ENCODE results near the gene ADCY1. TPM values are rescaled to one million over a fixed set of nuclear protein-coding genes. Genes with fewer than 3 reads are reported as not detected.

The ADCY1 gene
- total RNA-seq, 2 donors from 2014 or later, result 15.3 to 18.5 TPM

DNA sequence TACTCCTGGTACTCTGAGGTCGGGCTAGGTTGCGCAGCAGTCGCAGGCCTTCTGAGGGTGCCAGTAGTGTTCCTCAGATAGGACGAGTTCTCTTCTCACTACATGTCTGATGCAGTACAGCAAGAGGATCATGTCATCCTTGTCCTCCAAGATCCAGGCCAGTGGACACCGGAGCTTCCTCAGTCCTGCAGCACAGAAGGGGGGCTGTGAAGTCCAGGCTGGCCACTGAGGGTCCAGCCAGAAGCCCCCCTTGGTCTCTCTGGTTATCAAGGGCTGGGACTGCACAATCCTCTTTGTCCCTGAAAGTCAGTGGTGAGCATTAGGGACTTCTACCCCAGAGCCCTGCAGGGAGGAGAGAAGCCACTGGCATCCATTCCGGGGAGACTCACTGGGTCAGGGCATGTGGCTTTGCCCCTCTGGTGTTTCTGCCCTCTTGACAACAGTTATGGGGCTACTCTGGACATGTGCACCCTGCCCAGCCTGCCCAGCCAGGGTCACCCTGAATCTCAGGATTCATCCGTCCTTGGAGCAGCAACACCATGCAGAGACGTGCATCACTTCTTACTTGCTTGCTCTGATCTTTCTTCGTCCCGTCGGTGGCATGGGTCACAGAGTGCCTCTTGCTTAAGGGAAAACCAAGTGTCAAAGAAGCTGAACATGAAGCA lies 125.7 kb downstream of the ADCY1 start:
- H3K27me3 Mint-ChIP-seq (ENCODE audit: insufficient read depth), result no peaks in the 10 kb centered on the region
- TF ChIP-seq, protein P1, sequence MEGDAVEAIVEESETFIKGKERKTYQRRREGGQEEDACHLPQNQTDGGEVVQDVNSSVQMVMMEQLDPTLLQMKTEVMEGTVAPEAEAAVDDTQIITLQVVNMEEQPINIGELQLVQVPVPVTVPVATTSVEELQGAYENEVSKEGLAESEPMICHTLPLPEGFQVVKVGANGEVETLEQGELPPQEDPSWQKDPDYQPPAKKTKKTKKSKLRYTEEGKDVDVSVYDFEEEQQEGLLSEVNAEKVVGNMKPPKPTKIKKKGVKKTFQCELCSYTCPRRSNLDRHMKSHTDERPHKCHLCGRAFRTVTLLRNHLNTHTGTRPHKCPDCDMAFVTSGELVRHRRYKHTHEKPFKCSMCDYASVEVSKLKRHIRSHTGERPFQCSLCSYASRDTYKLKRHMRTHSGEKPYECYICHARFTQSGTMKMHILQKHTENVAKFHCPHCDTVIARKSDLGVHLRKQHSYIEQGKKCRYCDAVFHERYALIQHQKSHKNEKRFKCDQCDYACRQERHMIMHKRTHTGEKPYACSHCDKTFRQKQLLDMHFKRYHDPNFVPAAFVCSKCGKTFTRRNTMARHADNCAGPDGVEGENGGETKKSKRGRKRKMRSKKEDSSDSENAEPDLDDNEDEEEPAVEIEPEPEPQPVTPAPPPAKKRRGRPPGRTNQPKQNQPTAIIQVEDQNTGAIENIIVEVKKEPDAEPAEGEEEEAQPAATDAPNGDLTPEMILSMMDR (conservative IDR thresholded peaks at IDR 0.05), result no peak
- Histone ChIP-seq H3K9ac (ENCODE audit: extremely low read depth, low read length, poor library complexity, severe bottlenecking) (no peak overlapping the region), H3K27ac (ENCODE audit: low read depth, low read length) (no peak overlapping the region), H3K36me3 (ENCODE audit: control insufficient read depth, insufficient read depth, low read length) (no peaks in the 10 kb centered on the region), H3K27me3 (ENCODE audit: control insufficient read depth, insufficient read depth, low read length, poor library complexity, severe bottlenecking) (no peaks in the 10 kb centered on the region), H3K4me3 (ENCODE audit: low read length) (no peak overlapping the region), H3K4me1 (ENCODE audit: control insufficient read depth, insufficient read depth, low read length) (no peaks in the 10 kb centered on the region), H3K9me3 (ENCODE audit: control insufficient read depth, low read length) (no peaks in the 10 kb centered on the region)
- no peaks in the 10 kb centered on the region for H3K9me3 Mint-ChIP-seq
- no peaks in the 10 kb centered on the region for H3K4me1 Mint-ChIP-seq
- peak; percentile 20 for DNase-seq
- H3K36me3 Mint-ChIP-seq (ENCODE audit: low read depth), result no peaks in the 10 kb centered on the region
- H3K27ac Mint-ChIP-seq, result no peak overlapping the region
- WGBS, 2 experiments (ENCODE audit: insufficient coverage in 1 of 2, insufficient read length in 1 of 2), result 90 to 91% methylated on average over 10 to 11 of the region's 11 CpGs
- no peak overlapping the region for H3K4me3 Mint-ChIP-seq

DNA sequence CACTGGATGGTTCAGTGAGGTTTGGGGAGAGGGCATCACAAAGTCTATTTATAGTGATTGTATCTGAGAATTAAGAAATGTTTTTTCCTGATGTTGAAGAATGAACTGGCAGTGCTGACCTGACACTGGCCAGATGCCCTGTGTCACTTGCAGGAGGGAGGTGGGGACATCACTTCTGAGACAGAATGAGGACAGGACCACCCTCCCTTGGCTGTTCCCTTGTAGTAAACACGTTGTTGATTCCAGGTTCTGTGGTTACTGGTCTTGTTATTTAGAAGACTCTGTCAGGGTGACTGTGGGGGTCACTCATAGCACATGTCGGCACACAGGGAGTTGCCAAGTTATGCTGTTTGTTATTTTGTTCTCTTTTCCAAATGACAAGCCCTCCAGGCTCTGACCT lies 126.4 kb downstream of the ADCY1 start:
- Mint-ChIP-seq H3K36me3 (ENCODE audit: low read depth) (no peaks in the 10 kb centered on the region), H3K4me3 (no peak overlapping the region), H3K4me1 (no peaks in the 10 kb centered on the region), H3K27me3 (ENCODE audit: insufficient read depth) (no peaks in the 10 kb centered on the region), H3K27ac (no peak overlapping the region), H3K9me3 (no peaks in the 10 kb centered on the region)
- Histone ChIP-seq H3K4me3 (ENCODE audit: low read length) (no peak overlapping the region), H3K27ac (ENCODE audit: low read depth, low read length) (no peak overlapping the region), H3K9ac (ENCODE audit: extremely low read depth, low read length, poor library complexity, severe bottlenecking) (no peak overlapping the region), H3K27me3 (ENCODE audit: control insufficient read depth, insufficient read depth, low read length, poor library complexity, severe bottlenecking) (no peaks in the 10 kb centered on the region), H3K9me3 (ENCODE audit: control insufficient read depth, low read length) (no peaks in the 10 kb centered on the region), H3K36me3 (ENCODE audit: control insufficient read depth, insufficient read depth, low read length) (no peaks in the 10 kb centered on the region), H3K4me1 (ENCODE audit: control insufficient read depth, insufficient read depth, low read length) (no peaks in the 10 kb centered on the region)
- TF ChIP-seq, protein P1 (conservative IDR thresholded peaks at IDR 0.05), result no peak
- 67 to 70% methylated on average over 1 to 2 of the region's 2 CpGs for WGBS, 2 experiments (ENCODE audit: insufficient coverage in 1 of 2, insufficient read length in 1 of 2)
- peak; percentile 17 for DNase-seq

DNA sequence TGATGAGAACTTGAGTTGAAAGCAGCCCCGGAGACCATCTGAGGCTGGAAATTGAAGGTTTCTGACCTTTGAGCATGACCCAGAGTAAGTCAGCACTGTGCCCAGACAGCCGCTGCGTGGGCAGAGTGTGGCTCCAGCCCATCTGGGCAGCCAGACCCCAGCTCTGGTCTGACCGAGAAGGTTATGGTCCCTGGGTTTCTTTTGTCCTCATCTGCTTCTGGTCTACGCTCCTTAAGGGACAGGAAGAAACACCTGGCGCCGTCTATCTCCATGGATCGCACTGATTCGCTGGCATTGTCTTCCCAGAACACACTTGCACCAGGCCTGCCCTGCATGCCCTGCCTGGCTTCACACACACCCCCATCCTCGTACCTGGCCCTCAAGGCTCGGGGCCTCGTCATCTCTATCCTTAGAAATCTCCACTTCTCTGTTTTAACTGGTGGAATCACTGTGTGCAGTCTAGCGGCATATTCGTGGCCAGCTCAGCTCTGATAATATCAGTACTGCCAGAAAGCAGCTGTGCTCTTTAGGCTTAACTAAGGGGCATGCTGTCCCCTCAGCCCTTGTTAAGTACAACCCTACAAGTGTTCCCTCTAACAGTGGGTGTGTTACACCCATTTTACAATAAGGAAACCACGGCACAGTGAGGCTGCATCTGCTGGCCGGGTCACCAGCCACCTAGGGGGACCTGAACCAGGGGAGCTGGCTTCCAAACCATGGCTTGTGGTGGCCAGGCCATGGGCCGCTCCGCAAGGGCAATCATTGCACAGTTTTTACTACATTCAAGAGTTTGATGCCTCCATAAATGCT lies 127.7 kb downstream of the ADCY1 start:
- no peaks in the 10 kb centered on the region for H3K9me3 Mint-ChIP-seq
- H3K27me3 Mint-ChIP-seq (ENCODE audit: insufficient read depth), result no peaks in the 10 kb centered on the region
- no peaks in the 10 kb centered on the region for H3K36me3 Mint-ChIP-seq (ENCODE audit: low read depth)
- 91 to 93% methylated on average over 17 to 18 of the region's 18 CpGs for WGBS, 2 experiments (ENCODE audit: insufficient coverage in 1 of 2, insufficient read length in 1 of 2)
- no peak overlapping the region for H3K27ac Mint-ChIP-seq
- DNase-seq, result peak; percentile 23
- Histone ChIP-seq H3K36me3 (ENCODE audit: control insufficient read depth, insufficient read depth, low read length) (no peaks in the 10 kb centered on the region), H3K9ac (ENCODE audit: extremely low read depth, low read length, poor library complexity, severe bottlenecking) (no peak overlapping the region), H3K27me3 (ENCODE audit: control insufficient read depth, insufficient read depth, low read length, poor library complexity, severe bottlenecking) (no peaks in the 10 kb centered on the region), H3K4me3 (ENCODE audit: low read length) (no peak overlapping the region), H3K4me1 (ENCODE audit: control insufficient read depth, insufficient read depth, low read length) (no peaks in the 10 kb centered on the region), H3K27ac (ENCODE audit: low read depth, low read length) (no peak overlapping the region), H3K9me3 (ENCODE audit: control insufficient read depth, low read length) (no peaks in the 10 kb centered on the region)
- H3K4me3 Mint-ChIP-seq, result no peak overlapping the region
- H3K4me1 Mint-ChIP-seq, result no peaks in the 10 kb centered on the region
- TF ChIP-seq, protein P1 (conservative IDR thresholded peaks at IDR 0.05), result no peak
